ENCODE results near the gene PAFAH2.

DNA sequence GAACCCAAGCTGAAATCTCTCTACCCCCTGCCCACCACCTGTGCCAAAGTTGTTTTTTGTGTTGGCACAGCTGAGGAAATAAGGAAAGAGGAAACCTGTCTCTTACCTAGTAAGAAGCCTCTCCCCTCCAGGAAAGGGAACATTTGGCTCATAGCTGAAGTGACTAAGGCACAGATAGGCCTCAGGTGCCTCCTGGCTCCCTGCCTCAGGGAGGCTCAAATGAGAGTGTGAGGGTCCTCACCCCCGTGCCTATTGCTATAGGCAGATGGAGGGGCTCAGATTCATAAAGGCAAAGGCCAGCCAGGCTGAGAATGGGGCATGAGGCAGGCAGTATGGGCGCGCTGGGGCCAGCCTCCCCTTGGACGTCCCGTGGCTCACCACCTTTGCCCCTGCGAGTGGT, 40.6 kb upstream of the PAFAH2 start:
- TF ChIP-seq, protein P1, sequence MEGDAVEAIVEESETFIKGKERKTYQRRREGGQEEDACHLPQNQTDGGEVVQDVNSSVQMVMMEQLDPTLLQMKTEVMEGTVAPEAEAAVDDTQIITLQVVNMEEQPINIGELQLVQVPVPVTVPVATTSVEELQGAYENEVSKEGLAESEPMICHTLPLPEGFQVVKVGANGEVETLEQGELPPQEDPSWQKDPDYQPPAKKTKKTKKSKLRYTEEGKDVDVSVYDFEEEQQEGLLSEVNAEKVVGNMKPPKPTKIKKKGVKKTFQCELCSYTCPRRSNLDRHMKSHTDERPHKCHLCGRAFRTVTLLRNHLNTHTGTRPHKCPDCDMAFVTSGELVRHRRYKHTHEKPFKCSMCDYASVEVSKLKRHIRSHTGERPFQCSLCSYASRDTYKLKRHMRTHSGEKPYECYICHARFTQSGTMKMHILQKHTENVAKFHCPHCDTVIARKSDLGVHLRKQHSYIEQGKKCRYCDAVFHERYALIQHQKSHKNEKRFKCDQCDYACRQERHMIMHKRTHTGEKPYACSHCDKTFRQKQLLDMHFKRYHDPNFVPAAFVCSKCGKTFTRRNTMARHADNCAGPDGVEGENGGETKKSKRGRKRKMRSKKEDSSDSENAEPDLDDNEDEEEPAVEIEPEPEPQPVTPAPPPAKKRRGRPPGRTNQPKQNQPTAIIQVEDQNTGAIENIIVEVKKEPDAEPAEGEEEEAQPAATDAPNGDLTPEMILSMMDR (conservative IDR thresholded peaks at IDR 0.05), result no peak
- no peak for TF ChIP-seq ZFX (IDR thresholded peaks at IDR 0.05)

All from C4-2B (cell line).